Renal cortex interstitium (tissue), 11 donors: ENCODE data around the gene CMSS1. TPM values are rescaled to one million over a fixed set of nuclear protein-coding genes. Genes with fewer than 3 reads are reported as not detected.

Experiments
- DNase-seq, 11 donors: peaks; one replicate each; pipeline ENCODE4 v3.0.0-alpha.2; 2013; ENCODE audit warnings: low read depth in 9 of 11, low spot score in 4 of 11; ENCODE audit errors: extremely low read depth in 1 of 11
- polyA plus RNA-seq, 3 donors: library from polyadenylated mRNA; unstranded; fragments of 120-200 nt; gene quantifications; one replicate each; pipeline ENCODE4 v1.2.1, GENCODE V29; 2013; ENCODE audit not compliant: insufficient read length in 3 of 3

The CMSS1 gene
- polyA plus RNA-seq, 3 donors = 43.2 to 47.4 (median 44.5) TPM

GRCh38 chr3:99845331-99845730 is 27.7 kb downstream of the CMSS1 start:
- DNase-seq = no peak

- no peak for DNase-seq
Observed at GRCh38 chr3:99845999-99846398, 28.3 kb downstream of the CMSS1 start.

- DNase-seq = no peak
Observed at GRCh38 chr3:99846477-99847160, 29.0 kb downstream of the CMSS1 start.

- DNase-seq = no peak
Observed at GRCh38 chr3:99848433-99848832, 30.8 kb downstream of the CMSS1 start.

GRCh38 chr3:99850608-99851007 is 32.9 kb downstream of the CMSS1 start:
- DNase-seq = no peak

GRCh38 chr3:99851955-99852354 is 34.3 kb downstream of the CMSS1 start:
- DNase-seq = no peak

- DNase-seq = no peak
Observed at GRCh38 chr3:99852851-99853250, 35.2 kb downstream of the CMSS1 start.

- DNase-seq = no peak
Observed at GRCh38 chr3:99854756-99855298, 37.2 kb downstream of the CMSS1 start.

- no peak for DNase-seq
Observed at GRCh38 chr3:99855900-99856299, 38.2 kb downstream of the CMSS1 start.

GRCh38 chr3:99856437-99857220 is 39.0 kb downstream of the CMSS1 start:
- no peak for DNase-seq

GRCh38 chr3:99857278-99857677 is 39.6 kb downstream of the CMSS1 start:
- no peak for DNase-seq

GRCh38 chr3:99858469-99858868 is 40.8 kb downstream of the CMSS1 start:
- DNase-seq = no peak

GRCh38 chr3:99859825-99860224 is 42.2 kb downstream of the CMSS1 start:
- DNase-seq = peak in 4 of 11 donors; percentile 45 to 69 (median 64)

- no peak for DNase-seq
Observed at GRCh38 chr3:99861216-99861615, 43.6 kb downstream of the CMSS1 start.

GRCh38 chr3:99862208-99862607 is 44.5 kb downstream of the CMSS1 start:
- no peak for DNase-seq

GRCh38 chr3:99863002-99863401 is 45.3 kb downstream of the CMSS1 start:
- DNase-seq = no peak

- no peak for DNase-seq
Observed at GRCh38 chr3:99863588-99863987, 45.9 kb downstream of the CMSS1 start.

GRCh38 chr3:99864289-99864688 is 46.6 kb downstream of the CMSS1 start:
- DNase-seq = no peak

- DNase-seq = no peak
Observed at GRCh38 chr3:99865321-99865720, 47.7 kb downstream of the CMSS1 start.

GRCh38 chr3:99866261-99866761 is 48.6 kb downstream of the CMSS1 start:
- no peak for DNase-seq
